Activated gamma-delta T cell (primary cell): ENCODE results near the gene CDH11.

Experiments
- DNase-seq: peaks from one replicate; lab custom pipeline; 2025; lab: John Stamatoyannopoulos, UW

CDH11 gene

DNA sequence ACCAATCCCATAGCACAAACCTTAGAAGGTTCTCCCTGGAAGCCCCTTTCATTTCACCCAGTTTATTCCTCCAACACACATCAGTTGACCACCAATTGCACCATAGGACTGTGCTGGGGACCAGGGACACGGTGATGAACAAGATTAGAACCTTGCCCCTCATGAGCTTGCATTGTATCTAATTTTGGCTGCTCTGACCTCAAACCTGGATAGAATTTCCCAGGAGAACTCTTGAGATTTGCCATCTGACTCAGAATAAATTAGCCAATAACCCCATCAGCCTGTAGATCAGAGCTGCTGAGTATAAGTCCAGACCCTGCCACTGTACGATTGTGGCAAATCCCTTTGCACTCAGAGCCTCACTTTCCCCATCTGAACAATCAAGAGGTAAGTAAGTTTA, 52.1 kb downstream of the CDH11 start:
- no peak for DNase-seq

DNA sequence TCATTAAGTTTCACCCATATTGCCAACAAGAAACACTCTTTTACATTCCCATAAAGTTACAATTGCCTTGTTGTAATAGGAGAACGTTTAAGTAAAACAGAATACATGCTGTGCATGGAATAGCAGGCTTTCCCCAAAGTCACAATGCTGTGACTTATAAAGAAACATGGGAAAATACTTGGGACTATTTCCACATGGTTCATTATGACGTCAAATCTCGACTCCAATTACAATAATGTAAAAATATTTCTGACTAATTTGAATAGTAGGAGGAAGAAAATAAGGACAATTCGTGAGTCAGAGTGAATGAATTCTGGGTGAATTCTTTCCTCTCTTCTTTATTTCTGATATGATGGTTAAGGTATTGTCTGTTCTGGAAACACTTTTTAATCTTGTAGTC, 52.8 kb downstream of the CDH11 start:
- DNase-seq = no peak

DNA sequence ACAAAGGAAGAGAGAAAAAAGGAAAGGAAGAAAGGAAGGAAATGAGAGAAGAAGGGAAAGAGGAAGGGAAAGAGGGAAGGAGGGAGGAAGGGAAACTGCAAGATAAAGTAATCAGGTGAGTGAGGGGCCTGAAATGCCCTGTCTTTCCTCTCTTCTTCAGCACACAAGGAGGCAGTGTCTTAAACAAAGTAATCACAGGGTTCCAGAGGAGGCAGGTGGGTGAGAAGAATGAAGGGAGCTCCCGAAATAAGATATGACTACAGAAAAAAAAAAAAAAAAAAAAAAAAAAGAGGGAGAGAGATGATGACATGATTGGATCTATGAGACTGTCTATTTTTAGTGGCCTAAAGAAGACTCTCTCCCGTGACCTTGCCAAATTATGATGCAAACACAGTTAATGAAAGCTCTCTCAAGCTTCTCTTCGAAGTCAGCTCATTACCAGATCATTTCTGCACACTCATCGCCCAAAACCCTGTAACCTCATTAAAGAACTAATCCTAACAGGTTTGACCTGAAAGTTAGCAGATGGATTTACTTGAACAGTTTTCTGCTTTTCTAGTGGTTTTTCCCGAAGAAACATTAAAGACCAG, 53.6 kb downstream of the CDH11 start:
- DNase-seq = no peak

DNA sequence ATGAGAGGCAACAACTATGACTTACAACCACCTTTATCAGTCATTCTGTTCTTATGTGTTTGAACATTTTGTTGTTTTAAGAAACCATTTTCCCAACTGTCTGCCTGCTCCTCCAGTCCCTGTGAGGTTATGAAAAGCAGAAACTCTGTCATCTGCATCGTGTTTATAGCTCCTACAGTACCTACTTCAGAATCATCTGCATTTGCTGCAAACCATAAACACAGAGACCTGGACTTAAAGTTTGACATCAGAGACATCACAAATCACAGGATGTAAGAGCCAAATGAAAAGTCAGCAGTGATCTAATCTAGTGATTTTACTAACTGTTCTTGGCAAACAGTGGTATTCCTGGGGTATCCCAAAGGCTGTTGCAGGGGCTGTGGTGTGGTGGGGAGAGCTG, 55.2 kb downstream of the CDH11 start:
- no peak for DNase-seq

DNA sequence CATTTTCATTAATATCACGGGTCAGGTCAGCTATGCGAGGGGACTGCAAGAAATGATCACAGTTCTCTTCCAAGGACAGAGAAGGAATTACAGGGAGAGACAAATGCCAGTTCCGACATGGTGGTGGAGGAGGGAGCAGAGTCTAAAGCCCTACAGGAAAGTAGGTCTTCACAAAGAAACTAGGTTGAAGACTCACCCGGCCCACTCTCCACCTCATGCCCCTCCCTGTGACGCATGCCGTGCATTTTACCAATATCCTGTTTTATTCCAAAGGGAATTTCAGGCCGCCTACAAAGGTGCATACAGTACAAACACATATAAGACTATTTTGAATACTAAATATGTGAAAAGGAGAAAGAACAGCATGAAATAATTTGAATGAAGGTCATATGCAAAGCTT, 56.8 kb downstream of the CDH11 start:
- DNase-seq = no peak

DNA sequence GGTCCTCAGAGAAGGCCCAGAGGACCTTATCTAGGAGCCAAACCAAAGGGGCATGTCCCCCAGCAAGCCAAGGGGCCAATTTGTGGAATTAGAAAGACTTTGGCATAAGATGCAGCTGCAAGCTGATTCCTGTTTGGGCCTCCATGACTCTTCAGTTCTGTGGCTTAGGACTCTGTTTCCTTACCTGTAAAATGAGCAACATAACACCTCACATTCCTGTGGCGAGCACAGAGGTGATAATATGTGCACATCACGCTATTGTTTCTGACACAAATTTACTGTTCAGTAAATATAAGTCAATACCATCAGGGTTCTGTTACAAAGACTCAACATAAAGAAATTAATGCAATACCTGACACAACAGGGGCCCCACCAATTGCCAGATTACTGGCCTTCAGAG, 57.7 kb downstream of the CDH11 start:
- no peak for DNase-seq

DNA sequence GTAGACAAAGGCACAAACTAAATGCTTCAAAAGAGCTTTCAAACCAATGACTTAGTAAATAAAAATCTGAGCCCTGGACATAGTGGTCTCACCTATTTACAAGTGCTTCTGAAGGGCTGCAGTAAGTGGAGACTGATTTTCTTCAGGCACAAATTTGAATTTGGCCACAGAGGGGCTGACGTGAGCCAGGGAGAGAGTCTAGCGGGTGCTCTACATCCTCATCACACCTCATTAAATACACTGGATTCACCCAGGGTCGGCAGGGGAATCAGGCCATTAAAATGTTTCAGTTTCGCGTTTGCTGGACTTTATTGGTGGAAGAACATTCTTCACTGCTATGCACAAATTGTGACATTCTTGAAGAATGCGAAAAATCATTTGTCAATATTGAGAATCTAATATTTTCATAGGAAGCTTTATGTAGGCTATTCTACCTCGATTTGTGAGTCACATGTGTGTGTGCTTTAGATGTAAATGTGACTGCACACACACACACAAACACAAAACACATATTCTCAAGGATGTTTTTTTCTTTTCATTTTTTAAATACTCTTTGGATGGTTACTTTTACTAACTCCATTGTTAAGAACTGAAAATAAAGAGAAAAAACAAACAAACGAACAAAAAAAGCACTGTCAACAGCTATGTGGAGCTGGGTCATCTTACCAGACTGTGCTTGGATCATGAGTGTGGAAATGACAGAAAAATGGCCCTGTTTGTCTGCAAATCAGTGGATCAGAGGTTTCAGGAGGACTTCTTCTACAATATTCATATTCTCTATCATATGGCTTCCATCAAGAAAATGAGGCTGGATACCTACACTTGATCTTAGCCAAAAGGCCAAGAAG, 58.9 kb downstream of the CDH11 start:
- no peak for DNase-seq

DNA sequence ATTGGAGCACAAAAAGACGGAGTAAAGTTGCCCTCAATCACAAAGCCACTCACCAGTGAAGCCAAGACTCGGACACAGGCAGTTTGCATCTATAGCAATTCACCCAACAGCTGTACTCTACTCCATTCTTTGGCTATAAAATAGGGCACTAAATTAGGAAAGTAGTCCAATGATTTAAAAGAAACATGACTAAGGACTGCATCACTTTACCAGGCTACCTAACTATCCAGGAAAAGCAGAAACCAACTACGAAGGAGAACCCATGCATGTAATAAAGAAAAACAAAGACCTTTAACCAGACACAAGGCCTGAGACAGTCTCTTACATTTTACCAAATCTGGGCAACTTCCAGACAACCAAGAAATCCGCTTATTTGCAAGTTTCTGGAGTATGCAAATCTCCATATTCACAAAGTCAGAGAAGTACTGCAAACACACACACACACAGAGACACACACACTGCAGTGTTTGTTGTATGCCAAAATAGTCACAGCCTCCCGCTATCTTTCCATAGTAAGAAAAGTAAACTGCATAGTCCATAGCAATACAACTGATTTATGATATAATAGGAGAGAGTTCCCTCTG, 59.8 kb downstream of the CDH11 start:
- no peak for DNase-seq

DNA sequence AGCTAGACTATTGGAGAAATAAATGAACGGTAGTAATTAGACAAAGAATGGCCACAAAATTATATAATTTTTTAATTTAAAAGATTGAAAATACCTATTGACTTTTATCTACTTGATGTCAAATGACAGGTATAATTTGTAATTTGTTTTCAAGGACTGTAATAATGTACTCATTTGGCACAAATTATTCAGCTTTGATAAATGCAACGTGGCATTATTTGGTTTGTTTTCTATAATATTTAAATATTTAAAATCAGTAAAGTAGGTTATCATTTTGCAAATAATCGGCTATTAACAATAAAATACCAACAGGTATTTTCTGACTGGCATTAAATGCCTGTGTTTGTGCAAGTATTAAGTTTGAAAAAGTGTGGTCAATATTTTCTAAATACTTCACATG, 60.6 kb downstream of the CDH11 start:
- no peak for DNase-seq

DNA sequence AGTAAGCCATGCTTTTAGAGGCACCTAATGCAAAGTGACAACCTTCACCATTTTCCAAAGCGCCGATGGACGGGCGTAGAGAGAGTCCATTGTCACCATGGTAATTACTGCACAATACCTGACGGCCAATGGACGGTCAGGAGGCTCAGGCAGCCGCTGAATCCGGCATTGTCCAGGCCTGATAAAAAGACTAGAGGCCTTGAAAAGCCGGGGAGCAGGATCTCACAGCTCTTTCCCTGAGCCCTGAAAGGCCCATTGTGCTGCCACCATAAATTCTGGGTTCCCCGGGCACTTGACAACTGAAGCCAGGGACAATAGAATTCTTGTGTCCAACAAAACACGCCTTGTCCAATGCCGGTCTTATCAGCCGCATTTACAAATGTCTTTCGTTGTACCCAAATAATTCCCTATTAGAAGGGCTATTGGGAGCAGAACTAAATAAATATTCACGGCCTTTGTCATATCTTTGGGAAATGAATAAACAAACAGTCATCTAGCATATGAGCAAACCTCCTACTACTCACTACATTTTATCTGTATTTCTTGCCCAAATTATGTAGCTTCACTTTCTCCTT, 62.4 kb downstream of the CDH11 start:
- DNase-seq = no peak

DNA sequence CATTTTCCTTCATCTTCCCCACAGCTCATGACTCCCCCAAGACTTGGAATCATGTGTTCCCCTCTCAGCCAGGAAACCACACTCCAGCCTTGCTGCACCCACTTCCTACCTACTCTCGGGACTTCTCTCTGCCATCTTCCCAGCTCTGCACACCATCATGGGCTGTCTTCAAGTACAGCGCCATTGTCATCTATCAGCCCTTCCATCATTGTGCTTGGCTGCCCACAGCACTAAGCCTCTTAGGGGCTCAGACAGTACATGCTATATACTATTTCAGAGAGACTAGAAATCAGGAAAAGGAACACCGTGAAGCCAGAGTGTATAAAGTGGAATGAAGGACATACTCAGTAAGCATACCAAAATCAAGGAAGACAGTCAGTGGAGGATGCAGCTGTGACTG, 64.7 kb downstream of the CDH11 start:
- no peak for DNase-seq

DNA sequence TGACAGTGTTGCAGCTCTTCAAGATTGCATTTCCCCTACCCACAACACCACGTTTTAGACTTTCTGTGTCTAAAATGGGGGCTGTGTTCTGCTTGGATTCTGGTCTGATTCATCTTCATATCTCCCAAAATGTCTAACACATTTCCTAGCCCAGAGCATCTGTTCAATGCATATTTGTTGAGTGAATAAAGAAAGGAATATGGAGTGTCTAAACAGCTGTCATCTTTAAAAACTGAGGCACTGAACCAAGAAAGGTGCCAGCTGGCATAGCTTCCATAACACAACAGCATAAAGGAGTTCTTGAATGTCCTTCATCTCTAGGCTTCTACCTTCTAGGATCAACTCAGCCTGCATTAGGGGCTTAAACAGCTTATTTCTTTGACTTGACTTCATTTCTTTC, 67.4 kb downstream of the CDH11 start:
- no peak for DNase-seq

DNA sequence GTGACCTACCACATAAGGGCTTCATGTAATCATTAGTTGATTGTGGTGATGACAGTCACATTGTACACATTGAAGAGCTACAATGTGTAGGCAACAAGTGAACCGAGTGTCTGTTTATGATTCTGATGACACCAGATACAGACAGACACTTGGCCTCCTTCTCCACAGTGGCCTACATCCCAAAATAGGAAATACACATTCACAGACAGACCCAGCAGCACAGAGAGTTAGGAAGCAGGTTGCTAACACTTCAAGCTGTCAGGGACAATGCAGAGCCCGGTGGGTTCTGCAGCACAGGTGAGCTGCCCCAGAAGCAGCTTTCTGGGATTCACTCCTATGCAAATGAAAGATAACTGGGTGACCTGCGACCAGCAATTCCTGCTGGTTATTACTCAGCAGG, 72.2 kb downstream of the CDH11 start:
- no peak for DNase-seq

DNA sequence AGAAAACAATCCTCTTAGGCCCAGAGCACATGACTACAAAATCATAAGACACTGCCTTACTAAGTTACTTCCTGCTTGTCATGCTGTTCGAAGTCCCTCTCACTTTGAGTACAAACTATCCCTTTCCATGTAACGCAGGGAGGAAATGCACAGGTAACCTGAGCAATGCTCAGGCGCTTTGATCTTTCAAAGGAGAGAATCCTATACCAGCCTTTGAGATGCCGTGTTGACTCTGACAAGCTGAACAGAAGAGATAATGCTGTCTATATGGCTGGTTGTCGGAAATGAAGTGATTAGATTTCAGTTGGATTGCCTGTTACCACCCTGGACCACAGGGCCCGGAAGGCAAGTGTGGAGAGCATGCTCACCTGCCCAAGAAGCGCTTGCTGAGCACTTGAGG, 75.9 kb downstream of the CDH11 start:
- DNase-seq = no peak

DNA sequence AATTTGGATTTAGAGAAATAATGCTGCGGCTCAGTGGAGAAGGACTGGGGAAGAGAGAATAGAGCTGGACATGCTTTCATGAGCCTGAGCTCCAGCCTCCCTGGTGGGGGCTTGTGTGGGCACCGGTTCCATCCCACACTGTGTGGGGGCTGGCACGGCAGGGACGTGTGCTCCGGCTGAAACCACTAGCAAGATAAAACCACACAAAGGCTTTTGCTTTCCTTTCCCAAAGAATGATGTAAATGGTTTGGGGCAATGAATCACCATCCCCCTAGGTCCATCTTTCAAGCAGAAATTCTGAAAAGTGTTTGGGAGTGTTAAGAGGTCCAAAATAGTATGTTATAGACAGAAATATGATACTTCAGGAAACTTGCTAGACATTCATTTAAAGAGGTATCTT, 77.0 kb downstream of the CDH11 start:
- no peak for DNase-seq

DNA sequence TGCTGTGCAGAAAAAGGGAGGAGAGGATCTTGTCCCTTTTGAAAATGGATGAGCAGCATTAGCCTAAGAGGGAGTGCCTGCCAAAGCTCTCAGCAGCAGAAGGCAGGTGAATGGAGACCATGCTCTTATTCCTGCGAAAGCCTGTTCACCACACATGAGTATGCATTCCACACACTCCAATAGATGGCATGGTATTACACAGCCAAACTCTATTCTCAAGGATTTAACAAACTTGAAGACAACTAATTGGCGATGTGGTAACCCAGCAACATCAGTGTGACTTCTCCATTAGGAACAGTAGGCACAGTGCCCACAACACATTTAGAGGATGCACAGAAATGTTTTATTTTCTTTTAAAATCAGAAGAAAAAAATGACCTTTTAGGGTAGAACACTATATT, 77.8 kb downstream of the CDH11 start:
- no peak for DNase-seq

DNA sequence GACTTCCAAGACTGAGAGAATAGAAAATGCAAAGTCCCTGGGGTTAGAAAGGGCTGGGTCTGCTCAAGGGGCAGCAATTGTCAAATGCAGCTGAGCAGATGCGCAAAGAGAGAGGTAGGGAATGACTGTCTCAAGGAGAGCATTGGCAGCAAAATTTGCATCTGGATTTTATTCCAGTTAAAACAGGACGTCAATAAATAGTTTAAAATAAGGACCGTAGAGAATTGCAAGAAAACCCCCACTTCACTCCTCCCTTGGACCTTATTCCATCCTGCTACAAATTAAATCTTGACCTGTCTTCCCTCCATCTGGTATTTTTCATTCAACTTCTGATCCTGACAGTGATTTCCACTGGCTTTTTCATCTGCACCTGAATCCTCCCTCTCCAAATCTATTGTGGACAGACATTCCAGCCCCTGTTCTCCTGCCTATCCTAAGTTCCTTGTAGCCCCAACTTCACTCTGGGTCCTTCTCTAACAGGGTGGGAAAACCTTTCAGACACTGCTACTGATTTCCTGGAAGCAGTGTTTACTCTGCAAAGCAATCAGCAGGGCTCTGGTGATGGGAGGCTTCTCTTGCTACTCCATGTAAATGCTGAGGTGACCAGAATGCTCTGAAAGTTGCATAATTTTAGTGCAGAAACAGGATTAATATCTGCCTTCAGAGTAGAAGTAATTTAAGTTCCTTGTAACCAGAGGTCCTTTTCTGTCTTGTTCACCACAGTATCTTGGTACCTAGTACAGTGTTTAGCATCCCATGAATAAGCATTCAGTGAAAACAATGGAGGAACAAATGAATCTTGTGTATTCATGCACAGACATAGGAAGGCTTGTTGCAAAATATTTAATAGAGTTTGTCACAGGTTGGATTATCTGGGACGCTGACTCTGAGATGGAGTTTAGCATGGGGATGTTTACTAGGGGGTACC, 79.2 kb downstream of the CDH11 start:
- DNase-seq = no peak

DNA sequence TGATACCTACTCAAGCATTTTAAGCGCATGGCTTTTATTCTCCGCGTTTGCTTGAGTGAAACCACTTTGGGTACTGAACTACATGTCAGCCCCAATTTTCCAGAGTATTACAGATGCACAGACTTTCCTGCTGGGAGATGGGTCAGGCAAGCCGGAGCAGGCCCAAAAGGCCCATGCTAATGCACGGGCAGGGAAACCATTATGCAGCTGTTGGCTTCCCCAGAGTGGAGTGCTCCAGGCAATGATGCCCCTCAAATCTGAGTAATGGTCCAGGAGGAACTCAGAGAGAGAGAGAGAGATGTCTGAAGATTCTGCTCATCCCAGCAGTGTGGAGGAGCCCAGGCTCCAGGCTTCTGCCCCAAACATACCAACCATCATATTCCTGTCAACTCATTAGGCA, 80.2 kb downstream of the CDH11 start:
- DNase-seq = no peak

DNA sequence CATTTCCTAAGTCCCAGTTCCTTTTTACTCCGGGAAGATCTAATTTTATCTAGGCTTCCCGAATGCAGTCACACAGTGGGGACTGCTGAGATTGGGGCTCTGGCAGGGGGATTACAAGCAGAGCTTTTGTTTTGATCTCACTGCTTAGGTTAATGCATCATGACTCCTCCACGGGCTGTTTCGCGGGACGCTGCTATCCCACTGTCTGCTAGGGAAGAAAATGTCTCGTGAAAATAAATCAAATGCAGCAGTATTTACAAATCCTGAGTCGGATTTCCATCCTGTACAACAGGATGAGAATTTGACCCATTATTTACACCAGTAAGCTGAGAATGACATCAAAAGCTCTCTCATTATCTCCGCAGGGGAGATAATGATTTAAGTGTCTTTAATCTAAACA, 83.8 kb downstream of the CDH11 start:
- DNase-seq = no peak

DNA sequence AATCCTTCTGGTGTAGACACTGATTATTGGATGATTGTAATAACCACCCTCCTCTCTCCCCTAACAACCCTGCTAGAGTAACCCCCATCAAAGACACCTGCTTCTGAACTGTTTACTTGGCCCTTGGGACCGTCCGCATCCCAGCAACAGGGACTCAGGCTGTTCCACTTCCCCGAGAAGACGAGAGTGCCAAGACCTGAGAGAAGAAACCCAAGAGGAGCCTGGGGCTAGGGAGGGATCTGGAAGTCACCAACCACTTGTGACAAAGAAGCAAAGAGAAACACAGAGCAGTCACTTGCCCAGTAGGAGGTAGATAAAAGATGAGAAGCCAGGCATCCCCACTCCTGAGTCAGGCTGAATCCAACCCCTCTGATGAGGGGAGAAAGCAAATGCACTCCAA, 84.3 kb downstream of the CDH11 start:
- DNase-seq = no peak

DNA sequence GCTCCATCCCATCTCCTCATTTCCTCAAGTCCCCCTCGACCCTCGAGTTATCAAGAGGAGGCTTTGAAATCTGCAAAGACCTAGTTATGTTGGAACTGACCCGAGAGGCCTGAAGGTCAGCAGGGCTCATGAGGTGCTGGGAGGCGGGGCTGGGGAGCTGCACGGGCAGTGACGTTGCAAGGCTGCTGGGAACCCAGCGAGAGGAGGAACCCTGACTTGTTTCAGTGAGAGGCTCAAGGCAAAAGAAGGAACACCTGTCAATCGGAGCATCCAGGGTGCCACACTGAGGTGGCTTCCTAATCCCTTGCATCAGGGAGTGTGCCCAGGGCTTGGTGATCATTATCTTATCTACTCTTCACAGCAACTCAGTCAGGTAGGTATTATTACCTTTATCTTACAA, 86.9 kb downstream of the CDH11 start:
- DNase-seq = no peak

DNA sequence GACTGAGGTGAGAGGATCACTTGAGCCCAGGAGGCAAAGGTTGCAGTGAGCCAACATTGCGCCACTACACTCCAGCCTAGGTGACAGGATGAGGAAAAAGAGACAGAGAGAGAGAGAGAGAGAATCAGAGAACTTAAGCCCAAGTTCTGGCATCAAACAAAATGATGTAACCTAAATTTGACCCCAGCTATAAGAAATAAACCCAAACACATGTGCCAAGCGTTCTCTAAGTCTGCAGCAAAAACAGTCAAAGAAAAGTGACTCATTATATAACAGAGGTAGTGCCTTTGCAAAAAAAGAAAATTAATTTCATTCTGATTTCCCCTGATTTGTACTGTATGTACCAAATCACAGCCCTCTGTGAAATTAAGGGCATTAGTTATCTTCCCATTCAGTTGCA, 89.5 kb downstream of the CDH11 start:
- DNase-seq = no peak
